WTC11 (cell line): Measurements from ENCODE around the gene LYRM1. TPM values are rescaled to one million over a fixed set of nuclear protein-coding genes. Genes with fewer than 3 reads are reported as not detected.

Experiments used
- ATAC-seq: fragments of 200-7000 bp; cut with Tn5 transposase; 2 replicates; pipeline ENCODE4 v1.10.0; 2021; ENCODE audit warnings: mild to moderate bottlenecking, moderate library complexity
- CTCF ChIA-PET: fragments of 300-600 bp; sonication (Branson Sonifier 250); formaldehyde crosslinking; loops from one replicate; lab custom pipeline; 2021; ENCODE audit warnings: antibody characterized with exemption; lab: Charles Lee
- POLR2A ChIA-PET: fragments of 350-600 bp; sonication (Branson Sonifier 250); formaldehyde crosslinking; loops from one replicate; lab custom pipeline; 2021; ENCODE audit warnings: antibody characterized with exemption; lab: Charles Lee
- DNase-seq: peaks from one replicate; pipeline ENCODE4 v3.0.0; 2021; ENCODE audit warnings: low spot score
- H3K27ac Mint-ChIP-seq: 2 replicates; pipeline ENCODE4 v1.8.0; 2021; ENCODE audit warnings: mixed read lengths
- H3K27me3 Mint-ChIP-seq: 2 replicates; pipeline ENCODE4 v1.8.0; 2021; ENCODE audit warnings: low read depth, mild to moderate bottlenecking, moderate library complexity, mixed read lengths
- H3K36me3 Mint-ChIP-seq: 2 replicates; pipeline ENCODE4 v1.8.0; 2021; ENCODE audit warnings: mixed read lengths
- H3K4me1 Mint-ChIP-seq: 2 replicates; pipeline ENCODE4 v1.8.0; 2022; ENCODE audit warnings: mixed read lengths
- H3K4me3 Mint-ChIP-seq: 2 replicates; pipeline ENCODE4 v1.8.0; 2021; ENCODE audit warnings: mild to moderate bottlenecking, moderate library complexity, mixed read lengths
- H3K9me3 Mint-ChIP-seq: 2 replicates; pipeline ENCODE4 v1.8.0; 2021; ENCODE audit warnings: mixed read lengths
- CREB1 ChIP-seq: sonication (generic); formaldehyde crosslinking; IDR thresholded peaks from 2 replicates; pipeline ENCODE4 v1.8.0; 2023; ENCODE audit warnings: mild to moderate bottlenecking, missing genetic modification reagents
- FOXK1 ChIP-seq: sonication (generic); formaldehyde crosslinking; IDR thresholded peaks from 2 replicates; pipeline ENCODE4 v1.8.0; 2022; ENCODE audit warnings: mild to moderate bottlenecking, moderate library complexity, missing genetic modification reagents
- FOXP1 ChIP-seq: sonication (generic); formaldehyde crosslinking; IDR thresholded peaks from 2 replicates; pipeline ENCODE4 v1.8.0; 2022; ENCODE audit warnings: missing genetic modification reagents, mild to moderate bottlenecking, moderate library complexity, borderline replicate concordance
- PRDM15 ChIP-seq: sonication (generic); formaldehyde crosslinking; IDR thresholded peaks from 2 replicates; pipeline ENCODE4 v1.8.0; 2022; ENCODE audit warnings: missing genetic modification reagents
- SOX15 ChIP-seq: fragments of 250-450 bp; sonication (Bioruptor Pico); IDR thresholded peaks from 2 replicates; pipeline ENCODE4 v1.9.0; 2021; ENCODE audit warnings: mild to moderate bottlenecking
- TP53 ChIP-seq: sonication (generic); formaldehyde crosslinking; IDR thresholded peaks from 2 replicates; pipeline ENCODE4 v1.8.1; 2023; ENCODE audit warnings: mild to moderate bottlenecking, missing genetic modification reagents
- USF2 ChIP-seq: sonication (generic); formaldehyde crosslinking; IDR thresholded peaks from 2 replicates; pipeline ENCODE4 v1.8.1; 2023; ENCODE audit warnings: mild to moderate bottlenecking, missing genetic modification reagents, moderate library complexity
- ZBTB43 ChIP-seq: sonication (generic); formaldehyde crosslinking; IDR thresholded peaks from 2 replicates; pipeline ENCODE4 v1.8.1; 2023; ENCODE audit warnings: mild to moderate bottlenecking, missing genetic modification reagents
- total RNA-seq: library from RNA; stranded (reverse); gene quantifications from 3 replicates; pipeline ENCODE4 v1.2.3, GENCODE V29; 2021
- TF ChIP-seq, protein P1 (sequence below): sonication (generic); formaldehyde crosslinking; IDR thresholded peaks from 2 replicates; pipeline ENCODE4 v1.8.0; 2022; ENCODE audit warnings: mild to moderate bottlenecking, missing genetic modification reagents
- TF ChIP-seq, protein P2 (sequence below): sonication (generic); formaldehyde crosslinking; IDR thresholded peaks from 2 replicates; pipeline ENCODE4 v1.8.1; 2022; ENCODE audit warnings: mild to moderate bottlenecking, moderate library complexity, missing genetic modification reagents
- TF ChIP-seq, protein P3 (sequence below): fragments of 250-450 bp; sonication (Bioruptor Pico); IDR thresholded peaks from 2 replicates; pipeline ENCODE4 v1.8.0; 2021; ENCODE audit warnings: mild to moderate bottlenecking
- TF ChIP-seq, protein P4 (sequence below): sonication (generic); formaldehyde crosslinking; IDR thresholded peaks from 2 replicates; pipeline ENCODE4 v1.8.0; 2023; ENCODE audit warnings: mild to moderate bottlenecking, missing genetic modification reagents
- TF ChIP-seq, protein P5 (sequence below): sonication (generic); formaldehyde crosslinking; IDR thresholded peaks from 2 replicates; pipeline ENCODE4 v1.8.1; 2023; ENCODE audit warnings: mild to moderate bottlenecking, missing genetic modification reagents
- TF ChIP-seq, protein P6 (sequence below): fragments of 250-450 bp; sonication (Bioruptor Pico); IDR thresholded peaks from 2 replicates; pipeline ENCODE4 v1.9.0; 2021; ENCODE audit warnings: mild to moderate bottlenecking

The LYRM1 gene
- total RNA-seq, 1 experiment from 2014 or later = 11.4 TPM

GRCh38 chr16:20911361-20911760, 10.8 kb downstream of the LYRM1 start (continued):
- TF ChIP-seq TP53 (CRISPR knock-in tag) = no peak

DNA sequence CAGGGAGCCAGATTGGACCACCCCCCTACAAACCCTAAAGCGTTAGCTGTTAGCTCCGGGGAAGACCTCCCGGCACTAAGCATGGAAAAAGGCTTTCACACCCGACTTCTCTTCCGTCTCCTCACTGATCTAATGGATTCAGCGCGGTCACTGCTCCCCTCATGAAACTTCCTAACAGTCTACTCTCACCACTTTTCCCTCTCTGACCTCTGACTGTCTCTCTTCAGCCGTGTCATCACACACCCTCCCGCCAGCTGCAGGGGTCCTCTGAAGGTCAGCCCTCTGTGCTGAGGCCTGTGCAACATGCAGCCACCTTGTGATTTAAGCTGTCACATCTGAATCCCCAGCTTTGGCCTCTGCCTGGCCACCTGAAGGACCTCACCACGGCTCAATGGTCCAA, 15.7 kb downstream of the LYRM1 start:
- DNase-seq (no peak), ATAC-seq (no peak)
- Mint-ChIP-seq H3K4me1 (peaks cover 23% of the 10 kb centered on the region), H3K4me3 (no peak overlapping the region), H3K36me3 (no peaks in the 10 kb centered on the region), H3K27ac (peak overlapping the region; percentile 23; the same call in 1 of the 2 replicates), H3K9me3 (no peaks in the 10 kb centered on the region), H3K27me3 (no peaks in the 10 kb centered on the region)
- POLR2A ChIA-PET = interaction anchor here (0.7 kb wide), 1 partner anchor 66 kb away, joined by 5 read pairs; no protein-coding TSS in a partner anchor
- CTCF ChIA-PET = interaction anchor here (1.4 kb wide), 1 partner anchor 66 kb away, joined by 4 read pairs; no protein-coding TSS in a partner anchor
- TF ChIP-seq ZBTB43 (no peak), CREB1 (CRISPR knock-in tag) (no peak), FOXK1 (CRISPR knock-in tag) (no peak), PRDM15 (CRISPR knock-in tag) (no peak), SOX15 (CRISPR knock-in tag) (no peak), USF2 (no peak), FOXP1 (no peak)
- TF ChIP-seq, protein P1, sequence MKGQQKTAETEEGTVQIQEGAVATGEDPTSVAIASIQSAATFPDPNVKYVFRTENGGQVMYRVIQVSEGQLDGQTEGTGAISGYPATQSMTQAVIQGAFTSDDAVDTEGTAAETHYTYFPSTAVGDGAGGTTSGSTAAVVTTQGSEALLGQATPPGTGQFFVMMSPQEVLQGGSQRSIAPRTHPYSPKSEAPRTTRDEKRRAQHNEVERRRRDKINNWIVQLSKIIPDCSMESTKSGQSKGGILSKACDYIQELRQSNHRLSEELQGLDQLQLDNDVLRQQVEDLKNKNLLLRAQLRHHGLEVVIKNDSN (CRISPR knock-in tag) = no peak
- TF ChIP-seq, protein P2, sequence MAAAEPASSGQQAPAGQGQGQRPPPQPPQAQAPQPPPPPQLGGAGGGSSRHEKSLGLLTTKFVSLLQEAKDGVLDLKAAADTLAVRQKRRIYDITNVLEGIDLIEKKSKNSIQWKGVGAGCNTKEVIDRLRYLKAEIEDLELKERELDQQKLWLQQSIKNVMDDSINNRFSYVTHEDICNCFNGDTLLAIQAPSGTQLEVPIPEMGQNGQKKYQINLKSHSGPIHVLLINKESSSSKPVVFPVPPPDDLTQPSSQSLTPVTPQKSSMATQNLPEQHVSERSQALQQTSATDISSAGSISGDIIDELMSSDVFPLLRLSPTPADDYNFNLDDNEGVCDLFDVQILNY = no peak
- TF ChIP-seq, protein P3, sequence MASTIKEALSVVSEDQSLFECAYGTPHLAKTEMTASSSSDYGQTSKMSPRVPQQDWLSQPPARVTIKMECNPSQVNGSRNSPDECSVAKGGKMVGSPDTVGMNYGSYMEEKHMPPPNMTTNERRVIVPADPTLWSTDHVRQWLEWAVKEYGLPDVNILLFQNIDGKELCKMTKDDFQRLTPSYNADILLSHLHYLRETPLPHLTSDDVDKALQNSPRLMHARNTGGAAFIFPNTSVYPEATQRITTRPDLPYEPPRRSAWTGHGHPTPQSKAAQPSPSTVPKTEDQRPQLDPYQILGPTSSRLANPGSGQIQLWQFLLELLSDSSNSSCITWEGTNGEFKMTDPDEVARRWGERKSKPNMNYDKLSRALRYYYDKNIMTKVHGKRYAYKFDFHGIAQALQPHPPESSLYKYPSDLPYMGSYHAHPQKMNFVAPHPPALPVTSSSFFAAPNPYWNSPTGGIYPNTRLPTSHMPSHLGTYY (CRISPR knock-in tag) = no peak
- TF ChIP-seq, protein P4, sequence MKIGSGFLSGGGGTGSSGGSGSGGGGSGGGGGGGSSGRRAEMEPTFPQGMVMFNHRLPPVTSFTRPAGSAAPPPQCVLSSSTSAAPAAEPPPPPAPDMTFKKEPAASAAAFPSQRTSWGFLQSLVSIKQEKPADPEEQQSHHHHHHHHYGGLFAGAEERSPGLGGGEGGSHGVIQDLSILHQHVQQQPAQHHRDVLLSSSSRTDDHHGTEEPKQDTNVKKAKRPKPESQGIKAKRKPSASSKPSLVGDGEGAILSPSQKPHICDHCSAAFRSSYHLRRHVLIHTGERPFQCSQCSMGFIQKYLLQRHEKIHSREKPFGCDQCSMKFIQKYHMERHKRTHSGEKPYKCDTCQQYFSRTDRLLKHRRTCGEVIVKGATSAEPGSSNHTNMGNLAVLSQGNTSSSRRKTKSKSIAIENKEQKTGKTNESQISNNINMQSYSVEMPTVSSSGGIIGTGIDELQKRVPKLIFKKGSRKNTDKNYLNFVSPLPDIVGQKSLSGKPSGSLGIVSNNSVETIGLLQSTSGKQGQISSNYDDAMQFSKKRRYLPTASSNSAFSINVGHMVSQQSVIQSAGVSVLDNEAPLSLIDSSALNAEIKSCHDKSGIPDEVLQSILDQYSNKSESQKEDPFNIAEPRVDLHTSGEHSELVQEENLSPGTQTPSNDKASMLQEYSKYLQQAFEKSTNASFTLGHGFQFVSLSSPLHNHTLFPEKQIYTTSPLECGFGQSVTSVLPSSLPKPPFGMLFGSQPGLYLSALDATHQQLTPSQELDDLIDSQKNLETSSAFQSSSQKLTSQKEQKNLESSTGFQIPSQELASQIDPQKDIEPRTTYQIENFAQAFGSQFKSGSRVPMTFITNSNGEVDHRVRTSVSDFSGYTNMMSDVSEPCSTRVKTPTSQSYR (CRISPR knock-in tag) = no peak
- TF ChIP-seq, protein P5, sequence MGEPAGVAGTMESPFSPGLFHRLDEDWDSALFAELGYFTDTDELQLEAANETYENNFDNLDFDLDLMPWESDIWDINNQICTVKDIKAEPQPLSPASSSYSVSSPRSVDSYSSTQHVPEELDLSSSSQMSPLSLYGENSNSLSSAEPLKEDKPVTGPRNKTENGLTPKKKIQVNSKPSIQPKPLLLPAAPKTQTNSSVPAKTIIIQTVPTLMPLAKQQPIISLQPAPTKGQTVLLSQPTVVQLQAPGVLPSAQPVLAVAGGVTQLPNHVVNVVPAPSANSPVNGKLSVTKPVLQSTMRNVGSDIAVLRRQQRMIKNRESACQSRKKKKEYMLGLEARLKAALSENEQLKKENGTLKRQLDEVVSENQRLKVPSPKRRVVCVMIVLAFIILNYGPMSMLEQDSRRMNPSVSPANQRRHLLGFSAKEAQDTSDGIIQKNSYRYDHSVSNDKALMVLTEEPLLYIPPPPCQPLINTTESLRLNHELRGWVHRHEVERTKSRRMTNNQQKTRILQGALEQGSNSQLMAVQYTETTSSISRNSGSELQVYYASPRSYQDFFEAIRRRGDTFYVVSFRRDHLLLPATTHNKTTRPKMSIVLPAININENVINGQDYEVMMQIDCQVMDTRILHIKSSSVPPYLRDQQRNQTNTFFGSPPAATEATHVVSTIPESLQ (CRISPR knock-in tag) = no peak
- TF ChIP-seq, protein P6, sequence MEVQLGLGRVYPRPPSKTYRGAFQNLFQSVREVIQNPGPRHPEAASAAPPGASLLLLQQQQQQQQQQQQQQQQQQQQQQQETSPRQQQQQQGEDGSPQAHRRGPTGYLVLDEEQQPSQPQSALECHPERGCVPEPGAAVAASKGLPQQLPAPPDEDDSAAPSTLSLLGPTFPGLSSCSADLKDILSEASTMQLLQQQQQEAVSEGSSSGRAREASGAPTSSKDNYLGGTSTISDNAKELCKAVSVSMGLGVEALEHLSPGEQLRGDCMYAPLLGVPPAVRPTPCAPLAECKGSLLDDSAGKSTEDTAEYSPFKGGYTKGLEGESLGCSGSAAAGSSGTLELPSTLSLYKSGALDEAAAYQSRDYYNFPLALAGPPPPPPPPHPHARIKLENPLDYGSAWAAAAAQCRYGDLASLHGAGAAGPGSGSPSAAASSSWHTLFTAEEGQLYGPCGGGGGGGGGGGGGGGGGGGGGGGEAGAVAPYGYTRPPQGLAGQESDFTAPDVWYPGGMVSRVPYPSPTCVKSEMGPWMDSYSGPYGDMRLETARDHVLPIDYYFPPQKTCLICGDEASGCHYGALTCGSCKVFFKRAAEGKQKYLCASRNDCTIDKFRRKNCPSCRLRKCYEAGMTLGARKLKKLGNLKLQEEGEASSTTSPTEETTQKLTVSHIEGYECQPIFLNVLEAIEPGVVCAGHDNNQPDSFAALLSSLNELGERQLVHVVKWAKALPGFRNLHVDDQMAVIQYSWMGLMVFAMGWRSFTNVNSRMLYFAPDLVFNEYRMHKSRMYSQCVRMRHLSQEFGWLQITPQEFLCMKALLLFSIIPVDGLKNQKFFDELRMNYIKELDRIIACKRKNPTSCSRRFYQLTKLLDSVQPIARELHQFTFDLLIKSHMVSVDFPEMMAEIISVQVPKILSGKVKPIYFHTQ (CRISPR knock-in tag) = no peak
